Activated CD8-positive, alpha-beta memory T cell treated with anti-CD3 and anti-CD28 coated beads, Interleukin-2, amount 10 ng/mL, durations not matched to agents 7 days and 5 days (primary cell): ENCODE data around the gene TEAD1. TPM values are rescaled to one million over a fixed set of nuclear protein-coding genes. Genes with fewer than 3 reads are reported as not detected.

Source experiments
- ATAC-seq: fragments of 150-1000 bp; cut with Tn5 transposase; one replicate; pipeline ENCODE4 v1.10.0; 2021; ENCODE audit warnings: moderate library complexity
- CTCF ChIA-PET: fragments of 350-600 bp; sonication (Branson Sonifier 250); formaldehyde crosslinking; loops from one replicate; lab custom pipeline; 2021; ENCODE audit warnings: antibody characterized with exemption; lab: Charles Lee
- DNase-seq: peaks from one replicate; pipeline ENCODE4 v3.0.0-alpha.2; 2020
- H3K27ac Mint-ChIP-seq: one replicate; pipeline ENCODE4 v1.8.0; 2021; ENCODE audit warnings: mild to moderate bottlenecking, mixed read lengths
- H3K27me3 Mint-ChIP-seq: one replicate; pipeline ENCODE4 v1.8.0; 2021; ENCODE audit warnings: mixed read lengths
- H3K36me3 Mint-ChIP-seq: one replicate; pipeline ENCODE4 v1.8.0; 2021; ENCODE audit warnings: mild to moderate bottlenecking, mixed read lengths
- H3K4me1 Mint-ChIP-seq: one replicate; pipeline ENCODE4 v1.8.0; 2021; ENCODE audit warnings: mixed read lengths
- H3K4me3 Mint-ChIP-seq: one replicate; pipeline ENCODE4 v1.8.0; 2021; ENCODE audit warnings: mild to moderate bottlenecking, moderate library complexity, mixed read lengths
- H3K9me3 Mint-ChIP-seq: one replicate; pipeline ENCODE4 v1.8.0; 2022; ENCODE audit warnings: low read depth, mixed read lengths
- total RNA-seq, 2 experiments: library from RNA; stranded (reverse); gene quantifications; one replicate each; pipeline ENCODE4 v1.2.3, GENCODE V29; 2021

TEAD1 gene
- total RNA-seq, 2 experiments from 2014 or later = 0.18 to 0.26 TPM

GRCh38 chr11:12842933-12843636 lies 168.9 kb downstream of the TEAD1 start:
- no peak overlapping the region for H3K4me3 Mint-ChIP-seq

GRCh38 chr11:12845163-12845562 lies 170.9 kb downstream of the TEAD1 start:
- peaks cover 39% of the 10 kb centered on the region for H3K27me3 Mint-ChIP-seq
- no peak overlapping the region for H3K4me3 Mint-ChIP-seq
- CTCF ChIA-PET = no interaction called here
- peaks cover 13% of the 10 kb centered on the region for H3K4me1 Mint-ChIP-seq
- no peak for ATAC-seq
- no peaks in the 10 kb centered on the region for H3K9me3 Mint-ChIP-seq
- DNase-seq = no peak
- no peak overlapping the region for H3K27ac Mint-ChIP-seq
- no peaks in the 10 kb centered on the region for H3K36me3 Mint-ChIP-seq

More at GRCh38 chr11:12842933-12843636, 168.9 kb downstream of the TEAD1 start:
- H3K9me3 Mint-ChIP-seq = no peaks in the 10 kb centered on the region
- CTCF ChIA-PET = interaction anchor here (1.6 kb wide), 2 partner anchors 30 to 244 kb away, joined by 5 read pairs; no protein-coding TSS in a partner anchor
- H3K27ac Mint-ChIP-seq = no peak overlapping the region
- H3K36me3 Mint-ChIP-seq = peaks cover 3% of the 10 kb centered on the region
- H3K4me1 Mint-ChIP-seq = peaks cover 24% of the 10 kb centered on the region
- peaks cover 34% of the 10 kb centered on the region for H3K27me3 Mint-ChIP-seq
- DNase-seq = no peak
- ATAC-seq = no peak

DNA sequence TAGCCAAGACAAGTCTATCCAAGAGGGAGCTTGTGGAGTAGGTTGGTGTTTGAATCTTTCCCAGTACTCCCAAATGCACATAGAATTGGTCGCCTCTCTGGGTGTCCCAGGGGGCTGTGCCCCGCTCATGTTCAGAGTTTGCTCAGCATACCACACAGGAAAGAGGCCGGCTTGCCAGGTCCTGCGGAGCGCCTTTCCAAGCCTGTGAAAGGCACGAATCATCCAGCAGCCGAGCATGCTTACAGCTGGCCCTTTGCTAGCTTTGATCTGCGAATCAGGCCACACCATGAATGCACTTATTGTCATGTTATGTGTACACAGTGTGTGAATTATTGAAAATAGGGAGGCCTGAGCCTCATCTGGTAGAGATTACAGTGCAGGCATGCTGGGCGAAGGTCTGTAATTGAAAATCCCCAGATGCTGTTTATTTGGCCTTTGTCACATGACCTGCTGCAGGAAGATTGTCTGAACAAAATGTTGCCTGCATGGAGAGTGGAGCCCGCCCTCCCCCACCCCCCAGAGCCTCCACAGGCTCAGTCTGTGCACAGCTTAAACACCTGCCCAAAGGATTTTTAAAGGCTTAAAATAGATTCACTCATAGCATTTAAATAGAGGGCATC lies 171.6 kb downstream of the TEAD1 start:
- peaks cover 15% of the 10 kb centered on the region for H3K4me1 Mint-ChIP-seq
- H3K9me3 Mint-ChIP-seq = no peaks in the 10 kb centered on the region
- no peak overlapping the region for H3K4me3 Mint-ChIP-seq
- H3K27me3 Mint-ChIP-seq = peaks cover 38% of the 10 kb centered on the region
- CTCF ChIA-PET = no interaction called here
- no peaks in the 10 kb centered on the region for H3K36me3 Mint-ChIP-seq
- H3K27ac Mint-ChIP-seq = no peak overlapping the region
- ATAC-seq = no peak
- no peak for DNase-seq

- H3K27me3 Mint-ChIP-seq = peaks cover 31% of the 10 kb centered on the region
- peaks cover 21% of the 10 kb centered on the region for H3K4me1 Mint-ChIP-seq
- H3K4me3 Mint-ChIP-seq = no peak overlapping the region
- no peaks in the 10 kb centered on the region for H3K36me3 Mint-ChIP-seq
- DNase-seq (no peak), ATAC-seq (no peak)
- CTCF ChIA-PET = interaction anchor here (0.6 kb wide), 1 partner anchor 167 kb away, joined by 3 read pairs; no protein-coding TSS in a partner anchor
- H3K9me3 Mint-ChIP-seq = no peaks in the 10 kb centered on the region
- no peak overlapping the region for H3K27ac Mint-ChIP-seq
Observed at GRCh38 chr11:12846786-12847615, 172.8 kb downstream of the TEAD1 start.

- Mint-ChIP-seq H3K27me3 (peaks cover 27% of the 10 kb centered on the region), H3K4me1 (peaks cover 12% of the 10 kb centered on the region), H3K9me3 (no peaks in the 10 kb centered on the region), H3K36me3 (no peaks in the 10 kb centered on the region), H3K27ac (no peak overlapping the region), H3K4me3 (no peak overlapping the region)
- ATAC-seq (no peak), DNase-seq (no peak)
- CTCF ChIA-PET = interaction anchor here (1.0 kb wide), 1 partner anchor 45 kb away, joined by 3 read pairs; no protein-coding TSS in a partner anchor
Observed at GRCh38 chr11:12848413-12848812, 174.2 kb downstream of the TEAD1 start.

- ATAC-seq = no peak
- H3K4me1 Mint-ChIP-seq = peaks cover 12% of the 10 kb centered on the region
- CTCF ChIA-PET = no interaction called here
Observed at GRCh38 chr11:12853325-12853651, 179.1 kb downstream of the TEAD1 start.

GRCh38 chr11:12853652-12854296 lies 179.6 kb downstream of the TEAD1 start:
- Mint-ChIP-seq H3K4me3 (no peak overlapping the region), H3K9me3 (no peaks in the 10 kb centered on the region), H3K36me3 (no peaks in the 10 kb centered on the region), H3K4me1 (peaks cover 12% of the 10 kb centered on the region), H3K27ac (no peak overlapping the region), H3K27me3 (peaks cover 28% of the 10 kb centered on the region)
- ATAC-seq = no peak
- no peak for DNase-seq
- CTCF ChIA-PET = no interaction called here

More at GRCh38 chr11:12853325-12853651, 179.1 kb downstream of the TEAD1 start:
- H3K4me3 Mint-ChIP-seq = no peak overlapping the region
- H3K36me3 Mint-ChIP-seq = no peaks in the 10 kb centered on the region
- DNase-seq = no peak
- no peaks in the 10 kb centered on the region for H3K9me3 Mint-ChIP-seq
- H3K27me3 Mint-ChIP-seq = peaks cover 28% of the 10 kb centered on the region
- no peak overlapping the region for H3K27ac Mint-ChIP-seq

- Mint-ChIP-seq H3K4me3 (no peak overlapping the region), H3K27me3 (peaks cover 31% of the 10 kb centered on the region), H3K27ac (no peak overlapping the region), H3K36me3 (no peaks in the 10 kb centered on the region), H3K4me1 (peaks cover 12% of the 10 kb centered on the region), H3K9me3 (no peaks in the 10 kb centered on the region)
- DNase-seq (no peak), ATAC-seq (no peak)
- CTCF ChIA-PET = no interaction called here
Observed at GRCh38 chr11:12854297-12854661, 180.1 kb downstream of the TEAD1 start.

GRCh38 chr11:12854829-12855228 lies 180.6 kb downstream of the TEAD1 start:
- H3K4me1 Mint-ChIP-seq = peaks cover 12% of the 10 kb centered on the region
- DNase-seq = no peak
- no peak for ATAC-seq
- no peak overlapping the region for H3K27ac Mint-ChIP-seq
- no peaks in the 10 kb centered on the region for H3K36me3 Mint-ChIP-seq
- no peaks in the 10 kb centered on the region for H3K9me3 Mint-ChIP-seq
- no peak overlapping the region for H3K4me3 Mint-ChIP-seq
- H3K27me3 Mint-ChIP-seq = peaks cover 32% of the 10 kb centered on the region
- CTCF ChIA-PET = no interaction called here

GRCh38 chr11:12856338-12856737 lies 182.1 kb downstream of the TEAD1 start:
- Mint-ChIP-seq H3K4me1 (peaks cover 8% of the 10 kb centered on the region), H3K36me3 (no peaks in the 10 kb centered on the region), H3K4me3 (no peak overlapping the region), H3K27ac (no peak overlapping the region), H3K9me3 (no peaks in the 10 kb centered on the region), H3K27me3 (peaks cover 32% of the 10 kb centered on the region)
- DNase-seq (no peak), ATAC-seq (no peak)
- CTCF ChIA-PET = no interaction called here

GRCh38 chr11:12857572-12857971 lies 183.4 kb downstream of the TEAD1 start:
- Mint-ChIP-seq H3K4me1 (no peaks in the 10 kb centered on the region), H3K4me3 (no peak overlapping the region), H3K27ac (no peak overlapping the region), H3K27me3 (peaks cover 39% of the 10 kb centered on the region), H3K9me3 (no peaks in the 10 kb centered on the region), H3K36me3 (no peaks in the 10 kb centered on the region)
- CTCF ChIA-PET = interaction anchor here (0.8 kb wide), 1 partner anchor 50 kb away, joined by 3 read pairs; no protein-coding TSS in a partner anchor
- DNase-seq (no peak), ATAC-seq (no peak)

DNA sequence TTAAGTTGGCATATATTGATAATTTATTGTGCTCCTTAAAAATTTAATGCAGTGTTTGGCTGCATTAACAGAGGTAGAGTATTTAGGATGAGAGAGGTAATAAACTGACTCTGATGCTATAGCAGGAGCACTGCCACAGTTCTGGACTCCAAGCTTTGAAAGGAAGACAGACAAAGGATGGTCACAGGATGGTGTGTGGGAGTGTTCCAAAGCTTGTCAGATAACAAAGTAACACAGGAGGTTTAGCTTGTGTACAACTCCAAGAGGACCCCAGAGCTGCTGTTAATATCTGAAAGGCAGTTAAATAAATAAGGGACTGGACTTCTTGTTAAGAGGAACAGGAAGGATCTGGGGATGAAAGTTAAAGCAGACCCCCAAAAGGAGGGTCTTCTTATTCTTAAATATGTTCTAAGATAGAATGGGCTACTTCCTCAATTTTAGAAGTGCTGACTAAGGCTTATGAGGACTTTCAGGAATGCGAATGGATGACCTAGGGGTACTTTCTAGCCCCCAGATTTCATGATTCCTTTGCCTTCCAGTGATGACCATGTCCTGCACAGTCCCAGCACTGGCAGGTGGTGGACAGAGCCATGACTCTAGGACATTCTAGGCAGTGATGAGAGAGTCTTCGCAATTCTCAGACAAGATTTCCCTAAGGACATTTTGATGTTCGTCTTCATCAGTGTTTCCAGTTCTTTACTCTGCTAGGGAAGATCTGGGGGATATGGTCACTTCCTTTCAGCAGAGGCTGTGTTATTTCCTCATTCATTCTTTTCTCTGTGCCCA lies 185.8 kb downstream of the TEAD1 start:
- H3K4me1 Mint-ChIP-seq = peaks cover 3% of the 10 kb centered on the region
- H3K9me3 Mint-ChIP-seq = no peaks in the 10 kb centered on the region
- no peak overlapping the region for H3K27ac Mint-ChIP-seq
- no peak overlapping the region for H3K4me3 Mint-ChIP-seq
- DNase-seq (no peak), ATAC-seq (no peak)
- H3K36me3 Mint-ChIP-seq = no peaks in the 10 kb centered on the region
- CTCF ChIA-PET = no interaction called here
- H3K27me3 Mint-ChIP-seq = peaks cover 60% of the 10 kb centered on the region
